HepG2 (cell line): ENCODE data around the gene MYO16. TPM values are rescaled to one million over a fixed set of nuclear protein-coding genes. Genes with fewer than 3 reads are reported as not detected.

Source experiments
- ATAC-seq: fragments of 200-7000 bp; cut with Tn5 transposase; 3 replicates; pipeline ENCODE4 v1.9.1; 2020; ENCODE audit warnings: mild to moderate bottlenecking, moderate library complexity
- BruUV-seq: library from RNA; stranded (reverse); fragments of 400-500 nt; replicated peaks from 2 replicates; lab custom pipeline; 2021; lab: Mats Ljungman, UMichigan
- CTCF ChIA-PET: fragments of 300-600 bp; formaldehyde crosslinking; extraction: SDS; loops from one replicate; lab custom pipeline; 2021; ENCODE audit warnings: low total read pairs, inconsistent platforms, low intra/inter-chr PET ratio; lab: Yijun Ruan, JAX
- POLR2A ChIA-PET: fragments of 350-600 bp; sonication (Branson Sonifier 250); formaldehyde crosslinking; loops from one replicate; lab custom pipeline; 2020; ENCODE audit warnings: antibody characterized with exemption, inconsistent platforms; lab: Yijun Ruan, JAX
- DNase-seq: peaks from one replicate; pipeline ENCODE4 v3.0.0-alpha.2; 2015; ENCODE audit warnings: low spot score
- FAIRE-seq: peaks from 3 replicates; lab custom pipeline; 2011; peaks lifted over from hg19 to GRCh38; lab: Jason Lieb, UNC
- H2AFZ ChIP-seq: one replicate; pipeline ENCODE4 v1.6.1; 2011; ENCODE audit warnings: low read length, inconsistent platforms
- H3K27ac ChIP-seq: fragments of 300-600 bp; 3 replicates; pipeline ENCODE4 v1.8.0; 2011; ENCODE audit warnings: mixed run types, mild to moderate bottlenecking, mixed read lengths, low read length, inconsistent platforms; ENCODE audit not compliant: insufficient read depth; ENCODE audit errors: extremely low read length
- H3K27me3 ChIP-seq, 2 experiments: fragments of 200-600 bp in 1 of 2; 2 replicates in 1 of 2; 3 replicates in 1 of 2; pipeline versions ENCODE4 v1.6.0 to v1.8.0; 2011; ENCODE audit warnings: low read length in 2 of 2, mild to moderate bottlenecking in 2 of 2, moderate library complexity in 2 of 2, inconsistent platforms in 1 of 2; ENCODE audit not compliant: insufficient read depth in 2 of 2, control insufficient read depth in 1 of 2
- H3K36me3 ChIP-seq, 2 experiments: fragments of 200-600 bp in 1 of 2; replicated peaks in 1 of 2; 2 replicates in 1 of 2; 3 replicates in 1 of 2; pipeline versions ENCODE4 v1.5.1 to v1.8.0; 2011; ENCODE audit warnings: low read length in 2 of 2, inconsistent platforms in 1 of 2; ENCODE audit not compliant: insufficient read depth in 2 of 2, control insufficient read depth in 1 of 2
- H3K4me1 ChIP-seq: 2 replicates; pipeline ENCODE4 v1.5.1; 2012; ENCODE audit warnings: low read length, inconsistent platforms; ENCODE audit not compliant: insufficient read depth
- H3K4me2 ChIP-seq: 2 replicates; pipeline ENCODE4 v1.6.0; 2011; ENCODE audit warnings: low read depth, low read length, inconsistent platforms
- H3K4me3 ChIP-seq, 3 experiments: fragments of 200-600 bp in 1 of 3; sonication (generic), shearing (Covaris generic) in 1 of 3; replicated peaks in 1 of 3; 2 replicates each; pipeline ENCODE4 v1.5.1; 2011 to 2016; ENCODE audit warnings: low read length in 3 of 3, inconsistent platforms in 2 of 3, low read depth in 2 of 3, mild to moderate bottlenecking in 2 of 3, control low read depth in 1 of 3, mixed read lengths in 1 of 3; ENCODE audit not compliant: insufficient read depth in 1 of 3
- H3K79me2 ChIP-seq: one replicate; pipeline ENCODE4 v1.6.1; 2011; ENCODE audit warnings: low read length, inconsistent platforms; ENCODE audit not compliant: insufficient read depth
- H3K9ac ChIP-seq: 2 replicates; pipeline ENCODE4 v1.6.0; 2011; ENCODE audit warnings: mild to moderate bottlenecking, low read depth, low read length, inconsistent platforms; ENCODE audit not compliant: insufficient read depth
- H3K9me3 ChIP-seq: 2 replicates; pipeline ENCODE4 v1.5.1; 2012; ENCODE audit warnings: mild to moderate bottlenecking, low read length
- H4K20me1 ChIP-seq: 2 replicates; pipeline ENCODE4 v1.6.0; 2011; ENCODE audit warnings: inconsistent platforms, mild to moderate bottlenecking, low read length, moderate library complexity; ENCODE audit not compliant: insufficient read depth
- ATF2 ChIP-seq: sonication (generic); formaldehyde crosslinking; IDR thresholded peaks from 2 replicates; pipeline ENCODE4 v1.4.0; 2020; ENCODE audit warnings: missing genetic modification reagents
- ATF3 ChIP-seq: sonication (generic); formaldehyde crosslinking; IDR thresholded peaks from 2 replicates; pipeline ENCODE4 v1.4.0; 2020; ENCODE audit warnings: missing genetic modification reagents
- FIP1L1 ChIP-seq: fragments of 200-400 bp; formaldehyde crosslinking; IDR thresholded peaks from 2 replicates; pipeline ENCODE4 v1.6.1; 2018; ENCODE audit warnings: low read depth, mild to moderate bottlenecking, low read length, moderate library complexity, borderline replicate concordance; ENCODE audit not compliant: insufficient read depth
- GATA4 ChIP-seq: sonication (generic); IDR thresholded peaks from 2 replicates; pipeline ENCODE4 v1.6.1; 2016; ENCODE audit warnings: antibody characterized with exemption, low read depth, borderline replicate concordance
- HNRNPH1 ChIP-seq: fragments of 200-400 bp; formaldehyde crosslinking; optimal IDR thresholded peaks from 2 replicates; pipeline ENCODE3; 2017; ENCODE audit warnings: mild to moderate bottlenecking, low read depth, low read length
- ISX ChIP-seq: sonication (generic); formaldehyde crosslinking; conservative IDR thresholded peaks from 2 replicates; pipeline ENCODE4 v1.5.0; 2020; ENCODE audit warnings: missing genetic modification reagents
- MATR3 ChIP-seq: sonication (generic); formaldehyde crosslinking; IDR thresholded peaks from 2 replicates; pipeline ENCODE4 v1.4.0; 2020; ENCODE audit warnings: missing genetic modification reagents
- MXD1 ChIP-seq: sonication (generic); formaldehyde crosslinking; IDR thresholded peaks from 2 replicates; pipeline ENCODE4 v1.4.0; 2020; ENCODE audit warnings: mild to moderate bottlenecking, missing genetic modification reagents
- NFYC ChIP-seq: IDR thresholded peaks from 2 replicates; pipeline ENCODE4 v1.6.1; 2016; ENCODE audit warnings: missing genetic modification reagents, missing compliant biosample characterization
- POGZ ChIP-seq: sonication (generic); formaldehyde crosslinking; IDR thresholded peaks from 2 replicates; pipeline ENCODE4 v1.4.0; 2020; ENCODE audit warnings: mild to moderate bottlenecking, missing genetic modification reagents
- RERE ChIP-seq: IDR thresholded peaks from 2 replicates; pipeline ENCODE4 v1.6.1; 2016; ENCODE audit warnings: low read depth, missing genetic modification reagents, missing compliant biosample characterization
- TARDBP ChIP-seq: sonication (generic); formaldehyde crosslinking; IDR thresholded peaks from 2 replicates; pipeline ENCODE4 v1.8.0; 2022; ENCODE audit warnings: mild to moderate bottlenecking, missing genetic modification reagents
- ZNF251 ChIP-seq: sonication (generic); formaldehyde crosslinking; IDR thresholded peaks from 2 replicates; pipeline ENCODE4 v1.9.0; 2021; ENCODE audit warnings: mild to moderate bottlenecking, missing genetic modification reagents
- ZNF329 ChIP-seq: sonication (generic); formaldehyde crosslinking; IDR thresholded peaks from 2 replicates; pipeline ENCODE4 v1.9.0; 2021; ENCODE audit warnings: low read depth, mild to moderate bottlenecking, missing genetic modification reagents
- ZNF430 ChIP-seq: sonication (generic); formaldehyde crosslinking; IDR thresholded peaks from 2 replicates; pipeline ENCODE4 v1.9.0; 2021; ENCODE audit warnings: mild to moderate bottlenecking, missing genetic modification reagents
- ZNF496 ChIP-seq: sonication (generic); formaldehyde crosslinking; IDR thresholded peaks from 2 replicates; pipeline ENCODE4 v1.8.1; 2023; ENCODE audit warnings: mild to moderate bottlenecking, moderate library complexity, missing genetic modification reagents; ENCODE audit not compliant: insufficient replicate concordance
- ZNF747 ChIP-seq: sonication (generic); formaldehyde crosslinking; IDR thresholded peaks from 2 replicates; pipeline ENCODE4 v1.8.1; 2023; ENCODE audit warnings: missing genetic modification reagents, mild to moderate bottlenecking, borderline replicate concordance
- WGBS: methylation state at CpG from one replicate; pipeline ENCODE4 v1.1.6; 2017; ENCODE audit warnings: low lambda C conversion rate; 5-methylcytosine and 5-hydroxymethylcytosine counted together
- in situ Hi-C: cut with HindIII; loops from 2 replicates; pipeline ENCODE4 v1.10.0; 2017; ENCODE audit warnings: low pct_unique_long_range_greater_than_20kb; ENCODE audit not compliant: extremely low pct_ligation_motif_present
- intact Hi-C: fragments of 100-400 bp; cut with micrococcal nuclease; formaldehyde crosslinking; loops from one replicate; pipeline ENCODE4 v1.10.0; 2022; ENCODE audit not compliant: unreplicated experiment
- polyA plus RNA-seq, 8 experiments: library from polyadenylated mRNA; depleted of rRNA in 3 of 8; stranded (reverse) in 7 of 8; unstranded in 1 of 8; fragments of >200 nt; fragmentation: Illumina TruSeq in 4 of 8; extraction: Trizol in 4 of 8; gene quantifications; 2 replicates each; pipeline versions ENCODE4 v1.2.1 to v1.2.3, GENCODE V29; 2011 to 2016; ENCODE audit warnings: low read depth in 4 of 8, missing spikeins in 1 of 8, mixed read lengths in 1 of 8; ENCODE audit not compliant: insufficient read depth in 1 of 8
- total RNA-seq, 5 experiments: library from RNA; depleted of rRNA; stranded (reverse); fragments of >200 nt; fragmentation: Illumina TruSeq; extraction: Trizol; gene quantifications; 2 replicates each; pipeline ENCODE4 v1.2.3, GENCODE V29; 2016; ENCODE audit warnings: low read depth in 1 of 5

The MYO16 gene
- total and polyA plus RNA-seq, 2 of the 13 experiments (the other 11 are each of a cell fraction or from before 2014, with no cell fraction given): not detected

GRCh38 chr13:108850691-108851090 lies 221.3 kb downstream of the MYO16 start (continued):
- TF ChIP-seq HNRNPH1 (no peak), ATF2 (CRISPR knock-in tag) (no peak)

- Histone ChIP-seq H3K4me3 (no peak overlapping the region), H3K36me3 (no peaks in the 10 kb centered on the region), H3K4me2 (no peak overlapping the region), H3K9me3 (peaks cover 2% of the 10 kb centered on the region), H4K20me1 (no peaks in the 10 kb centered on the region), H3K27ac (no peak overlapping the region), H3K79me2 (no peaks in the 10 kb centered on the region), H3K27me3 (no peaks in the 10 kb centered on the region), H2AFZ (no peak overlapping the region), H3K9ac (no peak overlapping the region), H3K4me1 (no peaks in the 10 kb centered on the region)
- no peak for DNase-seq
- ATAC-seq: no peak
- CTCF ChIA-PET: no interaction called here
- 2% methylated on average over 4 of the region's 4 CpGs for WGBS
- no peak for TF ChIP-seq ZNF496
- no peak for TF ChIP-seq ZNF251 (CRISPR knock-in tag)
- no peak for TF ChIP-seq FIP1L1
- no peak for TF ChIP-seq MATR3 (CRISPR knock-in tag)
- no peak for TF ChIP-seq TARDBP (CRISPR knock-in tag)
- no peak for TF ChIP-seq ISX (CRISPR knock-in tag)
- TF ChIP-seq ZNF747 (CRISPR knock-in tag): no peak
- TF ChIP-seq MXD1 (CRISPR knock-in tag): no peak
- no peak for TF ChIP-seq ZNF430 (CRISPR knock-in tag)
- no peak for TF ChIP-seq GATA4
- no peak for TF ChIP-seq RERE (CRISPR knock-in tag)
- TF ChIP-seq ATF3: no peak
- no peak for TF ChIP-seq POGZ (CRISPR knock-in tag)
- TF ChIP-seq ZNF329 (CRISPR knock-in tag): no peak
- TF ChIP-seq NFYC (CRISPR knock-in tag): no peak
- BruUV-seq: no TSS peak
- no peak for FAIRE-seq
- in situ Hi-C loops (no loop called here), intact Hi-C loops (no loop called here)
- POLR2A ChIA-PET: no interaction called here
These were observed 222.2 kb downstream of the MYO16 start for GRCh38 chr13:108851660-108852059.
